ENCODE results near the gene MRGPRE. TPM values are rescaled to one million over a fixed set of nuclear protein-coding genes. Genes with fewer than 3 reads are reported as not detected.

Gene MRGPRE
- total RNA-seq, 1 donor, result not detected

- H3K9me3 ChIP-seq (ENCODE audit: low read depth, low read length), result no peaks in the 10 kb centered on the region
- H3K4me3 ChIP-seq (ENCODE audit: low read length), result no peak overlapping the region
- H3K4me1 ChIP-seq (ENCODE audit: insufficient read depth, low read length), result no peaks in the 10 kb centered on the region
- no peaks in the 10 kb centered on the region for H3K27me3 ChIP-seq (ENCODE audit: insufficient read depth, low read length)
Observed at GRCh38 chr11:3221408-3222002, 10.7 kb downstream of the MRGPRE start.

GRCh38 chr11:3220521-3221407 lies 11.5 kb downstream of the MRGPRE start:
- H3K4me1 ChIP-seq (ENCODE audit: insufficient read depth, low read length), result no peaks in the 10 kb centered on the region
- H3K9me3 ChIP-seq (ENCODE audit: low read depth, low read length), result no peaks in the 10 kb centered on the region
- H3K27me3 ChIP-seq (ENCODE audit: insufficient read depth, low read length), result no peaks in the 10 kb centered on the region
- no peak overlapping the region for H3K4me3 ChIP-seq (ENCODE audit: low read length)

- no peaks in the 10 kb centered on the region for H3K9me3 ChIP-seq (ENCODE audit: low read depth, low read length)
- no peak overlapping the region for H3K4me3 ChIP-seq (ENCODE audit: low read length)
- H3K4me1 ChIP-seq (ENCODE audit: insufficient read depth, low read length), result no peaks in the 10 kb centered on the region
- H3K27me3 ChIP-seq (ENCODE audit: insufficient read depth, low read length), result no peaks in the 10 kb centered on the region
Observed at GRCh38 chr11:3220101-3220500, 12.1 kb downstream of the MRGPRE start.

- H3K27me3 ChIP-seq (ENCODE audit: insufficient read depth, low read length), result no peaks in the 10 kb centered on the region
- no peaks in the 10 kb centered on the region for H3K4me1 ChIP-seq (ENCODE audit: insufficient read depth, low read length)
- H3K9me3 ChIP-seq (ENCODE audit: low read depth, low read length), result no peaks in the 10 kb centered on the region
- H3K4me3 ChIP-seq (ENCODE audit: low read length), result no peak overlapping the region
Observed at GRCh38 chr11:3219281-3219892, 12.8 kb downstream of the MRGPRE start.

GRCh38 chr11:3218483-3219280 lies 13.5 kb downstream of the MRGPRE start, which contains the start of gene MRGPRG:
Gene MRGPRG, minus strand, starts transcription at chr11:3218813. Its CDS starts 0 bp downstream, at chr11:3218813.
- Histone ChIP-seq H3K4me1 (ENCODE audit: insufficient read depth, low read length) (no peaks in the 10 kb centered on the region), H3K9me3 (ENCODE audit: low read depth, low read length) (no peaks in the 10 kb centered on the region), H3K27me3 (ENCODE audit: insufficient read depth, low read length) (no peaks in the 10 kb centered on the region), H3K4me3 (ENCODE audit: low read length) (no peak within 1 kb of the TSS)

GRCh38 chr11:3217818-3218482 lies 14.3 kb downstream of the MRGPRE start:
- no peaks in the 10 kb centered on the region for H3K27me3 ChIP-seq (ENCODE audit: insufficient read depth, low read length)
- no peaks in the 10 kb centered on the region for H3K9me3 ChIP-seq (ENCODE audit: low read depth, low read length)
- H3K4me3 ChIP-seq (ENCODE audit: low read length), result no peak overlapping the region
- no peaks in the 10 kb centered on the region for H3K4me1 ChIP-seq (ENCODE audit: insufficient read depth, low read length)

- no peaks in the 10 kb centered on the region for H3K9me3 ChIP-seq (ENCODE audit: low read depth, low read length)
Observed at GRCh38 chr11:3216027-3216525, 16.1 kb downstream of the MRGPRE start.

GRCh38 chr11:3215346-3216026 lies 16.7 kb downstream of the MRGPRE start:
- H3K4me3 ChIP-seq (ENCODE audit: low read length), result no peak overlapping the region
- H3K9me3 ChIP-seq (ENCODE audit: low read depth, low read length), result no peaks in the 10 kb centered on the region

More at GRCh38 chr11:3216027-3216525, 16.1 kb downstream of the MRGPRE start:
- Histone ChIP-seq H3K4me3 (ENCODE audit: low read length) (no peak overlapping the region), H3K4me1 (ENCODE audit: insufficient read depth, low read length) (no peaks in the 10 kb centered on the region), H3K27me3 (ENCODE audit: insufficient read depth, low read length) (no peaks in the 10 kb centered on the region)

GRCh38 chr11:3214420-3214699 lies 17.9 kb downstream of the MRGPRE start:
- Histone ChIP-seq H3K4me1 (ENCODE audit: insufficient read depth, low read length) (no peaks in the 10 kb centered on the region), H3K27me3 (ENCODE audit: insufficient read depth, low read length) (no peaks in the 10 kb centered on the region), H3K4me3 (ENCODE audit: low read length) (no peak overlapping the region), H3K9me3 (ENCODE audit: low read depth, low read length) (no peaks in the 10 kb centered on the region)

More at GRCh38 chr11:3215346-3216026, 16.7 kb downstream of the MRGPRE start:
- H3K27me3 ChIP-seq (ENCODE audit: insufficient read depth, low read length), result no peaks in the 10 kb centered on the region
- H3K4me1 ChIP-seq (ENCODE audit: insufficient read depth, low read length), result no peaks in the 10 kb centered on the region

- Histone ChIP-seq H3K9me3 (ENCODE audit: low read depth, low read length) (no peaks in the 10 kb centered on the region), H3K27me3 (ENCODE audit: insufficient read depth, low read length) (no peaks in the 10 kb centered on the region), H3K4me3 (ENCODE audit: low read length) (no peak overlapping the region), H3K4me1 (ENCODE audit: insufficient read depth, low read length) (no peaks in the 10 kb centered on the region)
Observed at GRCh38 chr11:3213659-3214419, 18.4 kb downstream of the MRGPRE start.

GRCh38 chr11:3208272-3208671 lies 23.9 kb downstream of the MRGPRE start:
- H3K4me1 ChIP-seq (ENCODE audit: insufficient read depth, low read length), result no peaks in the 10 kb centered on the region
- H3K9me3 ChIP-seq (ENCODE audit: low read depth, low read length), result no peaks in the 10 kb centered on the region
- no peak overlapping the region for H3K4me3 ChIP-seq (ENCODE audit: low read length)
- peaks cover 3% of the 10 kb centered on the region for H3K27me3 ChIP-seq (ENCODE audit: insufficient read depth, low read length)

GRCh38 chr11:3207526-3208189 lies 24.6 kb downstream of the MRGPRE start:
- Histone ChIP-seq H3K9me3 (ENCODE audit: low read depth, low read length) (no peaks in the 10 kb centered on the region), H3K27me3 (ENCODE audit: insufficient read depth, low read length) (peaks cover 8% of the 10 kb centered on the region), H3K4me1 (ENCODE audit: insufficient read depth, low read length) (no peaks in the 10 kb centered on the region), H3K4me3 (ENCODE audit: low read length) (no peak overlapping the region)

- Histone ChIP-seq H3K4me1 (ENCODE audit: insufficient read depth, low read length) (no peaks in the 10 kb centered on the region), H3K9me3 (ENCODE audit: low read depth, low read length) (no peaks in the 10 kb centered on the region), H3K27me3 (ENCODE audit: insufficient read depth, low read length) (peaks cover 8% of the 10 kb centered on the region), H3K4me3 (ENCODE audit: low read length) (no peak overlapping the region)
Observed at GRCh38 chr11:3206922-3207204, 25.4 kb downstream of the MRGPRE start.
